HG02840 (cell line): Measurements from ENCODE around the gene OBSL1.

Experiments
- ATAC-seq: cut with Tn5 transposase; IDR thresholded peaks from one replicate; pipeline ENCODE4 v1.9.1; 2021; ENCODE audit warnings: mild to moderate bottlenecking, moderate library complexity, moderate number of reproducible peaks; ENCODE audit not compliant: unreplicated experiment, low FRiP score

The OBSL1 gene

DNA sequence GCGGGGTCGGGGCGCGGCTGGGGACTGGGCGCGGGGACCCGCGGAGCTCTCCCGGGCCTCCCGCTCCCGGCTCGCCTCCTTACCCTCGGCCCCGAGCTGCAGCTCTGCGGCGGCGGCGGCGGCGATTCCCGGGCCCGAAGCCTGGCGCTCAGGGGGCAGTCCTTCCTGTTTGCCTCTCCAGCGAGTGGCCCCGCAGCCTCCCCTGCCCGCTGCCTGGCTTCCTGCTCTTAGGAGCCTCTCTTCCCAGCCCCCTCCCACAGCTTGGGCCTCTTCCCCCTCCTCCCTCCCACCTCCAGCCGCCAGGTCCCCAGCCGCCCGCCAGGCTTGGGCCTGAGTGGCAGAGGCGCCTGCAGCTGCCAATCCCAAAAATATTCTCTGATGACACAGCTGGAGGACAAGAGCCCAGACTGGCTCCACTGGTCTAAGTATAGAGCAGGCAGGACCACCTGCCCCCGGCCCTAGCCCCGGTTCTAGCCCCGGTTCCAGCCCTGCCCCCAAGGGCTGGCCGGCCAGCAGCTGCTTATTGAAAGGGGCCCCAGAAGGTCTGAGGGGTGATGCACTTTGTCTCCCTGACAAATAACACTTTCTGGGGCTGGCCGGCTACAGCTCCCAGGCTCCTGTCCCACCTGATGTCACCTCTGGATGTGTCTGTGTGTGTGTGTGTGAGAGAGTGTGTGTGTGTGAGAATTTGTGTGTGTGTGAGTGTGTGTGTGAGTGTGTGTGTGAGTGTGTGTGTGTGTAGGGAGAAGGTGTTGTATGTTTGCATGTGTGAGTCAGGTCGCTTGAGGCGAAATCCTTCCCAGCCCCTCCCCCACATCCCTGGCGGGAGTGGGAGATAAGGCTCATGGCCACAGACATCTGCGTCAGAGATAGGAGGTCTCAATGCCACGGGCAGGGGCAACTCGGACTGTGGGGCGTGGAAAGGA, at the start of gene OBSL1:
TSS of gene OBSL1 (minus strand) at position 229 of the 926 bp plus-strand sequence. CDS start 307 bp downstream, outside the sequence.
- no peak for ATAC-seq

DNA sequence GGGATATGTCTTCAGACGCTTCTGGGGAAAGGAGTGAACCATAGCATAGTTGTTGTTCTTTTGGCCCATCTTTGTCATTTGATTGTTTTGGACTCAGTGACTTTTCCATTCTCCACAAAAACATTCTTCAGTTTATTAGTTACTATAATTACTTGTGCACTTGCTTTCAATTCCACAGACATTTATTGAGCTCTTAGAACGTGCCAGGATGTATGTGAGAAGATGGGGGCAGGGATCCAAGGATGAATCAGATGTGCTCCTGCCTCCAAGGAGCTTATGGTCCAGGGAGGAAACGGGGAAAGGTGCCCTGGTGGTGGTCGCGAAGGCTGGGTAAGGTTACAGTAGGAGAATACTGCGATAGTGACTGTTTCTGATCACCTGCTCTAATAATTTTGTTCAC, 49.2 kb upstream of the OBSL1 start:
- no peak for ATAC-seq

DNA sequence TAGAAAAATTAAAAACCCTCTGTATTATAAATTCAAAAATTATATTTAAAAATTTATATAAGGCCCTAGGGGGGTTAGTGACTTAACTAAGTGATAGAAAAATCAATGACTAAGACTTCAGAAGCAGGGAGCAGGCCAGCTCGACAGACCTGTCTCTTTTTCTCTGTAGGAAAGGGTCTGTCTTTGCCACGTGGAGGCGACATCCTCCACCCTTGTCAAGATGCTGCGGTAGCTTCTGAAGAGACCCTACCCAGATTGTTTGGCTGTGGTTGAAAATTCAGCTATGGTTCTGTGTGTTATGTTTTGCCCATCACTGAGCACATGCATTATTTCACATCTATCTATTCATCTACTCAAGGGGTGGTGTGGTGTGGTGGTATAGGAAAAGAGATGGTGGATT, 47.9 kb upstream of the OBSL1 start:
- no peak for ATAC-seq

DNA sequence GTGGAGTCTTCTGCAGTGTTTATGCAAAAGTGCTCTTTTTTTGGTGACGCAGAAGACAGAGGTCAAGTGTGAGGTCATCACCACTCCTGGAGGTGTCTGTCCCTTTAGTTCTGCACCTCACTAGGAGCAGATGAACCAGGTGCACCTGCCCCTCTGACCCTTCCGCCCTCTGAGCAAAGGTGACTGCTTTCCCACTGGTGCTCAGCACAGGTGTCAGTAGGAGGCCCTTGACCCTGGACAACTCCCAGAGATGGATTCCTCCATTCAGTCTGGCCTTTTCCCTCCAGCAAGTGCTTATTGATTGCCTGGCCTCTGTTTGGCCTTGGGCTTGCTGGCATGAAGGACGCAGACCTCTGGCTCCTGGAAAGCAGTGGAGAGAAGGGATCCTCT, 47.4 kb upstream of the OBSL1 start:
- no peak for ATAC-seq

DNA sequence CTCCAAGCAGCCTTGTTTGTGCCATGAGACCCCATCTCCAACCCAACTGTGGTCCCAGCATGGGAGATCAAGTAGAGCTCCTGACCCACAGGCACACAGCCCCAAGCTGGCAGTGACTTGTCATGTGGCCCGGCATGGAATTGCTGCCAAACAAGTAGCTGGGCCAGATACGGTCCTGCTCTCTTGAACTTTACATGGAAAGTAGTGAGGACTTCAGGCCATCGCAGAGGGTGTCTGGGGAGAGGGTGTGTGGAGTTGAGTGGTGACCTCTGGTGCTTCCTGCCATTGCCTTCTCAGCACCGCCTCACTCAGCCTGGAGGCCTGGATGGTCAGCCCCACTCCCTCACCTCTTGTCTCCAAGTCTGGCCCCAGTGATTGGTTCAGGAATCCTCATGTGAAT, 45.2 kb upstream of the OBSL1 start:
- ATAC-seq, result no peak

DNA sequence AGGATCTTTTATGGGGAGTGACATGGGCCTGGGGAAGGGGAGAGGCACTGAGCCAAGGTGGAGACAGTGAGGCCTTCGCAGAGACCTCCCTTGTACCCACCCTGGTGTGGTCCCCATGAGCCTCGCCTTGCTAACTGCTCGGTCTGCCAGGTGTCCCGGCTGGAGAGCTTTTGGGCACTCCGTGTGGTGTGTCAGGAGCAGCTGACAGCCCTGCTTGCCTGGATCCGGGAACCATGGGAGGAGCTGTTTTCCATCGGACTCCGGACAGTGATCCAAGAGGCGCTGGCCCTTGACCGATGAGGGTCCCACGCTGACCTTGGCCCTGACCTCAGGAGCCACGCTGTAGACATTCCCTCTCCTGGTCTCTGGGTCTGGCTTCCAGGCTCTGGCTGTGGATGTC, 44.6 kb upstream of the OBSL1 start:
- ATAC-seq, result no peak

DNA sequence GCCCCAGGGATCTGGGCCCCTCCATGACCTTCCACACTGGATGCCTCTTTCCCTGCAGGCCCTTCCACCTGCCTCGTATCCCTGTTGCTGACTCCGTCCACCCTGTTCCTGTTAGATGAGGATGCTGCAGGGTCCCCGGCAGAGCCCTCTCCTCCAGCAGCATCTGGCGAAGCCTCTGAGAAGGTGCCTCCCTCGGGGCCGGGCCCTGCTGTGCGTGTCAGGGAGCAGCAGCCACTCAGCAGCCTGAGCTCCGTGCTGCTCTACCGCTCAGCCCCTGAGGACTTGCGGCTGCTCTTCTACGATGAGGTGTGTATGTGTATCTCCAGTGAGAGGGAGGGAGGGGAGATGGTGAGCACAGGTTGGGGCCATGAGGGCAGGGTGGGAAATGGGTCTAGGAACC, 43.7 kb upstream of the OBSL1 start:
- ATAC-seq, result no peak

DNA sequence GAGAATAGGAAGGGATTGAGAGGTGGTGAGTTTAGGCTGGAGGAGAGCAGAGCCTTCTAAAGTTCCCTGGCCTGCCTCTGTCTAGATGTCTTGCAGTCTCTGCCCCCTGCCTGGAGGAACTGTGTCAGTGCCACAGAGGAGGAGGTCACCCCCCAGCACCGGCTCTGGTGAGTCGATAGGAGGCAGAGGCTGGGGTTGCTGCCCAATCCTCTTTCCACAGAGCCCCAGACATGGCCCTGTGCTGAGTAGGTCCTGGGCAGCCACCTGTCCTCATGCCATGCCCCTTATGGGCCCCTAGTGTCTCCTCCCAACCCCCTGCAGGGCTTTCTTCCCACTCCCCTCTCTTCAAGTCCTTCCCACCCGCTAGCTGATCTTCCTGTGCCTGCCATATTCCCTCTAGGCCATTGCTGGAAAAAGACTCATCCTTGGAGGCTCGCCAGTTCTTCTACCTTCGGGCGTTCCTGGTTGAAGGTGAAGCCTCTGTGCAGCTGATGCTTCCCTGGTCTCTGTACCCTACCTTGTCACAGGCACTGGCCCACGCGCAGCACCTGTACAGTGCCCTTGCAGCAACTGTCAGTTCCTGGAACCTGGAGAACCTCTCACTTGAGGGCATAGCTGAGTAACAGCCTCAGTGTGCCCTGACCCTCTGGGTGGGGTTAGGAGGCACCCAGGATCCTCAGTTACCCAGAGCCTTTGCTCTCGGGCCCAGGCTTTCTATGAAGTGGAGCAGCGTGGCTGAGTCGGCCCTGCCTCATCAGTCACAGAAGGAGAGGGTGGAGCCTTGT, 42.9 kb upstream of the OBSL1 start:
- ATAC-seq, result no peak

DNA sequence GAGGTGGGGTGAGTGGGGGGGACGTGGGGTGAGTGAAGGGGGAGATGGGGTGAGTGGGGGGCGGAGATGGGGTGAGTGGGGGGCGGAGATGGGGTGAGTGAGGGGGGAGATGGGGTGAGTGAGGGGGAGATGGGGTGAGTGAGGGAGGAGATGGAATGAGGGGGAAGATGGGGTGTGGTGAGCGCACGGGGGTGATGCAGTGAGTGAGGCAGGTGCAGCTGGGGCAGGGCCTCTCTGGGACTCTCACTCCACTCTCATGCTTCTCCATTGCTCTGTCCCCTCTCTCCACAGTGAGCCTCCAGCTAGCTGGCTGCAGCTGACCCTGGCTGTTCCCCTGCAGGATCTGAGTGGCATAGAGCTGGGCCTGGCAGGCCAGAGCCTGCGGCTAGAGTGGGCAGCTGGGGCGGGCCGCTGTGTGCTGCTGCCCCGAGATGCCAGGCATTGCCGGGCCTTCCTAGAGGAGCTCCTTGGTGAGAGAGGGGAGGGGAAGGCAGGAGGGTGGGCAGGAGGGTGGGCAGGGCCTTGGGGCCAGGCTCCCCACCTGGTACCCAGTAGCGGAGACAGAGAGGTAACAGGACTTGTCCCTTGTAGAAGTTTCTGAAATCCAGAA, 42.2 kb upstream of the OBSL1 start:
- no peak for ATAC-seq

DNA sequence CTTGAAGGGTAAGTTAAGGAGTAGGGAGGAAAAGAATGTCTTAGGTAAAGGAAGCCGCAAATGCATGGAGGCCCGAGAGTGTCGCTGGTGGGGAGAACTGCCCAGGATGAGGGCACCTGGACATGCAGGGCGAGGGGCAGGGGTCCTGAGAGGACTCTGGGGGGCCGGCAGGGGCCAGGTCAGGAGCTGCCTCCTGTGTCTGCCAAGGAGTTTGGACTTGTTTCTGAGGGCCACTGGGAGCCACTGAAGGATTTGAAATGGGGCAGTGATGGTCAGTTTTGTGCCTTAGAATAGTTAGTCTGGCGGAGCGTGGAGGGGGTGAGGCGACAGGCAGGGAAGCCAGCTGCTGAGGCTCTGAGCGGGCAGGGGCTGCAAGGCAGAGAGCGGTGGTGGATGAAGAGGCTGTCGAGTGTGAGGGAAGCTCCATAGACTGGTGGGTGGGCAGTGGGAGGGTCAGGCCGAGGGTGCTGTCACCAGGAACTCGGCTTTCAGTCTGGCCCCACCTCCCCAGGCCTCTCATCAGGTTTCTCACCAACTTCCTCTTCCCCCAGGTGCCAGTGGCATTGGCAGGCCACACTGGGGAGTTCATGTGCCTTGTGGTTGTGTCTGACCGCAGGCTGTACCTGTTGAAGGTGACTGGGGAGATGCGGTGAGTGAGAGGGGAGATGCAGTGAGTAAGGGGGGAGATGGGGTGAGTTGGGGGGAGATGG, 41.4 kb upstream of the OBSL1 start:
- no peak for ATAC-seq

DNA sequence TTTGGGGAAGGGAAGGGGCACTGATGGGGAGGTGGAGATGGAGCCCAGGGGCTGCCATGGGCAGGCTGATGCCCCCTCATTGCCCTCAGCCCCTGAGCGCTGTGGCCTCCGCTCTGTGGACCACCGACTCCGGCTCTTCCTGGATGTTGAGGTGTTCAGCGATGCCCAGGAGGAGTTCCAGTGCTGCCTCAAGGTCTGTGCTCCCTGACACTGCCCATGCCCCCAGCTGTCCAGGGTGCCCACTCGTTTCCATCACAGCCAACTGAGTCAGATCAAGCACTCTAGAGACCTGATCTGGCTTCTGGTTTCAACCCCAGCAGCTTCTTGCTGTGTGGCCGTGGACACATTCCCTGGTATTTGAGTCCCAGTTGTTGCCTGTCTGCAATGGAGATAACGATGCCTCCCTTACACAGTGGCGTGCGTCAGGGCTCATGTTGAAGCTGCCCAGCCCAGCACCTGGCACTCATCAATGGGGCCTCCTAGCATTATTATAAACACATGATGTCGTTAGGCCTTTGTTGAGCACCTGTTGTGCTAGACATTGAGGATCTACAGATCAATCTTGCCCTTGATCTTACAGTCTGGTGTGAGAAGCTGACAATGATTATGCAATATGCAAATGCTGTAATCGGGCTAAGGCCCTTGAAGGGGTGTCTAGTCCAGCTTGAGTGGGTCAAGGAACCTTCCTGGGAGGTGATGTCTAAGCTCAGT, 40.7 kb upstream of the OBSL1 start:
- no peak for ATAC-seq

DNA sequence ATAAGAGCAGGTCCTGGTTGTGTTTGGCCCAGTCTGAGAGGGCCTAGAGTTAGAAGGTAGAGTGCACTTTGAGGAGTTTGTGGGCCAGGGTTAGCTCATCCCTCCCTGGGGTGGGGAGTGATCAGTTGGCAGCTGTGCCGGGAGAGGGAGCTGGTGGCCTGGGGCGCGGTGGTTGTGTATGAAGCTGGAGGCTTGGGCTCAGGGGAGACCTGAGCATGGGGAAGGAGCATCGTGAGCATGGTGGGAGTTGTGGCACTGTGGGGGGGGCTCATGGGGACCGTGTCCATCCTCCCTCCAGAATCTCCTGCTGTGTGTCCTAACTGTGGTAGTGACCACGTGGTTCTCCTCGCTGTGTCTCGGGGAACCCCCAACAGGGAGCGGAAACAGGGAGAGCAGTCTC, 40.0 kb upstream of the OBSL1 start:
- no peak for ATAC-seq

DNA sequence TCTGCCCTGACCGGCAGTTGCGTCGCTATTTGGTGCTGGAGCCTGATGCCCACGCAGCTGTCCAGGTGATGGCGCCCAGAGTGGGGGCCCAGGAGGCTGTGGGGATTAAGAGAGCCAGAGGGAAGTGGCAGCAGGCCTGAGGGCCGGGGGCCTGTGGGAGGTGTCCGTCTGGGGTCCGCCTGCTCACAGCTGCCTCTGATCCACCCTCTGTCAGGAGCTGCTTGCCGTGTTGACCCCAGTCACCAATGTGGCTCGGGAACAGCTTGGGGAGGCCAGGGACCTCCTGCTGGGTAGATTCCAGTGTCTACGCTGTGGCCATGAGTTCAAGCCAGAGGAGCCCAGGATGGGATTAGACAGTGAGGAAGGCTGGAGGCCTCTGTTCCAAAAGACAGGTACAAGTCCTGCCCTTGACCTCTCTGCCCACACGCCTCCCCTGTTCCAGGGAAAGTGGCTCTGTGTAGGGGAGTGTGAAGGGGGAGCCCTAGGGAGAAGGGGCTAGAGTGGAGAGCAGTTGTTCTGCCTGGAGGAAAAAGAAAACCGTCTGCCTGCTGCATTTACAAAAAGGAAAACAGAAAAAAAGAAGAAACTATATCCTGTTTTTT, 37.9 kb upstream of the OBSL1 start:
- no peak for ATAC-seq

DNA sequence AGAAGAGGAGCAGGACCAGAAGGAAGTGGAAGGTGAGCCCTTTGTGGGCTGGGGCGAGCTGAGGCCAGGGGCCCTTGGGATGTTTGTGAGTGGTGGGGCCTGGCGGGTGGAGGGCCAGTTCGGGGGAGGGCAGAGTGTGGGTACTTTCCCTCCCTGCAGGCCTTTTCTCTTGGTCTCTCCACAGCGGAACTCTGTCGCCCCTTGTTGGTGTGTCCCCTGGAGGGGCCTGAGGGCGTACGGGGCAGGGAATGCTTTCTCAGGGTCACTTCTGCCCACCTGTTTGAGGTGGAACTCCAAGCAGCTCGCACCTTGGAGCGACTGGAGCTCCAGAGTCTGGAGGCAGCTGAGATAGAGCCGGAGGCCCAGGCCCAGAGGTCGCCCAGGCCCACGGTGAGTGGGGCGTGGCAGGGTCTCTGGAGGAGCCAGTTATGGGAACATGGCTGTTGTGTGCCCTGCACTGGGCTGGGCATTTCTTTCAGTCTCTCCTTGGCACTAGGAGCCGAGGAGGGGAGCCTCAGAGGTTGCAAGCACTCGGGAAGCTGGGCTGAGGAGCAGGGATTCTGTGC, 37.1 kb upstream of the OBSL1 start:
- no peak for ATAC-seq

DNA sequence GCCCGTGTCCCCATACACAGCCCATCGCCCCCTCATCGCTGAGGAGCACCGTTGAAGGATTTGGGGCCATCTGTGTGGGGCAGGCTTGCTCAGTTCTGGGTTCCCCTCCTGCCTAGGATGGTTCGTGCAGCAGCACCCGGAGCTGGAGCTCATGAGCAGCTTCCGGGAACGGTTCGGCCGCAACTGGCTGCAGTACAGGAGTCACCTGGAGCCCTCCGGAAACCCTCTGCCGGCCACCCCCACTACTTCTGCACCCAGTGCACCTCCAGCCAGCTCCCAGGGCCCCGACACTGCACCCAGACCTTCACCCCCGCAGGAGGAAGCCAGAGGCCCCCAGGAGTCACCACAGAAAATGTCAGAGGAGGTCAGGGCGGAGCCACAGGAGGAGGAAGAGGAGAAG, 36.6 kb upstream of the OBSL1 start:
- ATAC-seq, result no peak

DNA sequence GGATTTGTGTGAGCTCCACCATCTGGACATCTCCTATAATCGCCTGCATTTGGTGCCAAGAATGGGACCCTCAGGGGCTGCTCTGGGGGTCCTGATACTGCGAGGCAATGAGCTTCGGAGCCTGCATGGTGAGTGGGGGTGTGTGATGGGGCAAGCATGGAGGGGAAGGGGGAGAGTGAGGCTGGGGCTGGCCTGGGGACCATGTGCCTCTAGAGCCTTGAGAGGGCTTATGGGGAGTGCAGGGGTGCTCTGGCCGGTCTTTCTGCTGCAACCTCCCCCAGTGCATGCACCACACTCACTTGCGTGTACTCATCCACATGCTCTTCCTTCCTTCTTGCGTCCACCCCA, 34.2 kb upstream of the OBSL1 start:
- ATAC-seq, result no peak

DNA sequence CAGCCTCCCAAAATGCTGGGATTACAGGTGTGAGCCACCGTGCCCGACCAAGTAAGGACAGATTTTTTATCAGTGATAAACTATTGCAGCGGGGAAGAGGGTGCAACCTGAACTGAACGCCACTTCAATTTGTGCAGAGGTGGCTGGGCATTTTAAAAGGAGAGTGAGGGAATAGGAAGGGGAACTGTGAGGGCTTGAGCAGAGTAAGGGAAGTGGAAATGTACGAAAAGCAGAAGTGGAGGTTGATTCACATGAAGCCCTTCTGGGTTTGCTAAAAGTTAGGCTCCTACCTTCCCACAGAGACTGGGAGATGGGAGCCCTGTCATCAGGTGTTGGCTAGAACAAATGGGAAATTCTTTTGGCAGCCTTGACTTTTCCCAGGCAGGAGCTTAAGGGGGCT, 32.4 kb upstream of the OBSL1 start:
- ATAC-seq, result no peak

DNA sequence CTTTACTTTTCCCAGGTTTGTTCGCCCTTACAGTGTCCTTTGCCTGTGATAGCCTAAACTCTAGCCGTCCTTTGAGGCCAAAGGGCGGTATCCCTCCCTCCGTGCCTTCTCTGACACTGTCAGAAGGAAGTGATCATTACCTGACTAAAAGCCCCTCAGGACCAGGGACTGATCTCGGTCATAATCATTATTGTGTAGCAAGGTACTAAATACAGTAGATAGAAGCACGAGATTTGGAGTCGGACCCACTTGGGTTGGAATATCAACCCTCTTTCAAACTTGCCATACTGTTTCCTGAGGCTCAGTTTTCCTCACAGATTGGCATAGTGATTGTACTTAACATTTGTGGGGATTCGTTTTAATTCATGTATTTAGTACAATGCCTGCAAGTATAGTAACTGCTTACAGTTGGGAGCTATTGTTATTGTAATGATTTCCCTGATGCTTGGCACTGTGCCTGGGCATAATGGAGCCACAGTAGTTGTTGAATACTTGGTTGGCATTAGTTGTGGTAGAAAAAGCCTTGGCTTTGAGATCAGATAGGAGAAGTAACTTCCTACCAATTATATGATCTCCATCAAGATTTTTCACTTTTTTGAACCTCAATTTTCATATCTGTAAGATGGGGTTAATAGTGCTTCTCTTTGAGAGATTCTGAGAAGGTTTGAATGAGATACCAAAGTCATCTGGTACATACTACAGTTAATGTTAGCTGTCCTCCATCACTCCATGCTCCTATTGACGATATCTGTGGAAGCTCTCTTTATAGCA, 27.2 kb upstream of the OBSL1 start:
- no peak for ATAC-seq
